ENCODE measurements around the gene SLC25A21.

Gene SLC25A21

DNA sequence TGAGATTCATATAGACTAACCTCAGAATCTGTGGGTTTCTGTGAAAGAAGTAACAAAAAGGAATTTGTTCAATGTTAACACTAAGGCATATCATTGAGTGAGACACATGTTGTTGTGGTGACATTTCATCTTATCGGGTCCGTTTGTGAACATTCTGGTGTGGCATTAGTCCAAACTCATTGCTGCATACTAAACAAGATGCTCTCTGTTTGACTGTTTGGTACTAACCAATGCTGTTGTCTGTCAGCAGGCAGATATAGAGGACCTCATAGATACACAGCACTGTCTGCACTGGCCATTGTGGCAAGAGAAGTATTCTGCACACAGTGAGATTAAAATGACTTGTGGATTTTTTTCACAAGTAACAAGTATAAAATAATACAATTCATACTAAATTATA is 41.2 kb downstream of the SLC25A21 start:
- Histone ChIP-seq H2AK5ac (ENCODE audit: low read depth, low read length) (no peak overlapping the region), H2BK15ac (ENCODE audit: low read length) (no peak overlapping the region), H2BK5ac (ENCODE audit: low read length) (no peak overlapping the region), H3K4me1 (ENCODE audit: control insufficient read depth in 2 of 2, insufficient read depth in 1 of 2, low read depth in 1 of 2, low read length in 2 of 2) (no peaks in the 10 kb centered on the region), H3K79me1 (ENCODE audit: low read depth, low read length) (no peaks in the 10 kb centered on the region), H4K8ac (ENCODE audit: low read depth, low read length) (peak overlapping the region; percentile 10), H2BK120ac (ENCODE audit: low read depth, low read length) (no peak overlapping the region), H3K9ac (ENCODE audit: low read depth, low read length, poor library complexity) (no peak overlapping the region), H3K18ac (ENCODE audit: low read length) (no peak overlapping the region), H2AFZ (ENCODE audit: low read length) (no peak overlapping the region), H3K4me2 (ENCODE audit: insufficient read depth, low read length, poor library complexity, severe bottlenecking) (no peak overlapping the region), H3K4ac (ENCODE audit: low read length) (no peak overlapping the region), H2BK12ac (ENCODE audit: low read length) (no peak overlapping the region), H3K9me3 (replicated peaks in 1 of 2; ENCODE audit: control insufficient read depth in 2 of 2, insufficient read depth in 1 of 2, low read depth in 1 of 2, low read length in 2 of 2) (no peaks in the 10 kb centered on the region), H3K36me3 (replicated peaks in 1 of 2; ENCODE audit: control insufficient read depth in 2 of 2, insufficient read depth in 2 of 2, low read length in 2 of 2) (no peaks in the 10 kb centered on the region), H3K27ac (replicated peaks; ENCODE audit: low read length) (no peak overlapping the region), H3K27me3 (ENCODE audit: control insufficient read depth in 3 of 3, insufficient read depth in 3 of 3, low read depth in 1 of 3, low read length in 3 of 3) (no peaks in the 10 kb centered on the region), H4K91ac (ENCODE audit: low read depth, low read length, poor library complexity) (no peak overlapping the region), H3K23ac (ENCODE audit: low read depth, low read length, poor library complexity) (no peak overlapping the region), H3K4me3 (ENCODE audit: low read length in 2 of 2) (no peak overlapping the region), H3K14ac (ENCODE audit: low read length) (peak overlapping the region; percentile 67)
- WGBS, 2 donors (ENCODE audit: extremely low coverage in 2 of 2, insufficient read length in 2 of 2, insufficient replicate concordance in 1 of 2), result no CpG with 5 or more reads among the region's 2 CpGs
- DNase-seq (ENCODE audit: low spot score), result no peak

- H2AK5ac ChIP-seq (ENCODE audit: low read depth, low read length), result no peak overlapping the region
- no peaks in the 10 kb centered on the region for H3K36me3 ChIP-seq (replicated peaks in 1 of 2; ENCODE audit: control insufficient read depth in 2 of 2, insufficient read depth in 2 of 2, low read length in 2 of 2)
- no peak overlapping the region for H3K9ac ChIP-seq (ENCODE audit: low read depth, low read length, poor library complexity)
- no peak for DNase-seq (ENCODE audit: low spot score)
- H3K4me3 ChIP-seq (ENCODE audit: low read length in 2 of 2), result no peak overlapping the region
- no CpG with 5 or more reads among the region's 7 CpGs for WGBS, 2 donors (ENCODE audit: extremely low coverage in 2 of 2, insufficient read length in 2 of 2, insufficient replicate concordance in 1 of 2)
- no peak overlapping the region for H2BK120ac ChIP-seq (ENCODE audit: low read depth, low read length)
- H2AFZ ChIP-seq (ENCODE audit: low read length), result no peak overlapping the region
- no peaks in the 10 kb centered on the region for H3K9me3 ChIP-seq (replicated peaks in 1 of 2; ENCODE audit: control insufficient read depth in 2 of 2, insufficient read depth in 1 of 2, low read depth in 1 of 2, low read length in 2 of 2)
- H4K8ac ChIP-seq (ENCODE audit: low read depth, low read length), result no peak overlapping the region
- no peaks in the 10 kb centered on the region for H3K79me1 ChIP-seq (ENCODE audit: low read depth, low read length)
- H3K4ac ChIP-seq (ENCODE audit: low read length), result no peak overlapping the region
- H2BK12ac ChIP-seq (ENCODE audit: low read length), result no peak overlapping the region
- no peaks in the 10 kb centered on the region for H3K4me1 ChIP-seq (ENCODE audit: control insufficient read depth in 2 of 2, insufficient read depth in 1 of 2, low read depth in 1 of 2, low read length in 2 of 2)
- H2BK5ac ChIP-seq (ENCODE audit: low read length), result no peak overlapping the region
- H3K4me2 ChIP-seq (ENCODE audit: insufficient read depth, low read length, poor library complexity, severe bottlenecking), result no peak overlapping the region
- H3K27me3 ChIP-seq (ENCODE audit: control insufficient read depth in 3 of 3, insufficient read depth in 3 of 3, low read depth in 1 of 3, low read length in 3 of 3), result no peaks in the 10 kb centered on the region
- no peak overlapping the region for H3K27ac ChIP-seq (replicated peaks; ENCODE audit: low read length)
- H2BK15ac ChIP-seq (ENCODE audit: low read length), result no peak overlapping the region
- H4K91ac ChIP-seq (ENCODE audit: low read depth, low read length, poor library complexity), result no peak overlapping the region
- H3K23ac ChIP-seq (ENCODE audit: low read depth, low read length, poor library complexity), result no peak overlapping the region
- no peak overlapping the region for H3K18ac ChIP-seq (ENCODE audit: low read length)
- H3K14ac ChIP-seq (ENCODE audit: low read length), result no peak overlapping the region
Measured at GRCh38 chr14:37129047-37129446, 43.4 kb downstream of the SLC25A21 start.

DNA sequence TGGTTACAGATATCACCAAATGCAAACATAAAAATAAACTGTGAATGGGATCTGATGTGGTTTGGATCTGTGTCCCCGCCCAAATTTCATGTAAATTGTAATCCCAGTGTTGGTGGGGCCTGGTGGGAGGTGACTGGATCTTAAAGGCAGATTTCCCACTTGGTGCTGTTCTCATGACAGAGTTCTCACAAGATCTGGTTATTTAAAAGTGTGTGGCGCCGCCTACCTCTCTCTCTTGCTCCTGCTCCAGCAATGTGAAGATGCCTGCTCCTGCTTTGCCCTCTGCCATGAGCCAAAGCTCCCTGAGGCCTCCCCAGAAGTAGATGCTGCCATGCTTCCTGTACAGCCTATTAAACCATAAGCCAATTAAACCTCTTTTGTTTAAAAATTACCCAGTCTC is 47.8 kb downstream of the SLC25A21 start:
- DNase-seq (ENCODE audit: low spot score), result no peak
- Histone ChIP-seq H2BK5ac (ENCODE audit: low read length) (no peak overlapping the region), H3K4me3 (ENCODE audit: low read length in 2 of 2) (no peak overlapping the region), H4K8ac (ENCODE audit: low read depth, low read length) (no peak overlapping the region), H3K14ac (ENCODE audit: low read length) (no peak overlapping the region), H3K4me2 (ENCODE audit: insufficient read depth, low read length, poor library complexity, severe bottlenecking) (no peak overlapping the region), H3K4me1 (ENCODE audit: control insufficient read depth in 2 of 2, insufficient read depth in 1 of 2, low read depth in 1 of 2, low read length in 2 of 2) (peaks cover 0 to 2% of the 10 kb centered on the region in 2 donors), H2BK15ac (ENCODE audit: low read length) (no peak overlapping the region), H3K9ac (ENCODE audit: low read depth, low read length, poor library complexity) (no peak overlapping the region), H2BK12ac (ENCODE audit: low read length) (no peak overlapping the region), H4K91ac (ENCODE audit: low read depth, low read length, poor library complexity) (no peak overlapping the region), H3K79me1 (ENCODE audit: low read depth, low read length) (no peaks in the 10 kb centered on the region), H3K27ac (replicated peaks; ENCODE audit: low read length) (no peak overlapping the region), H3K36me3 (replicated peaks in 1 of 2; ENCODE audit: control insufficient read depth in 2 of 2, insufficient read depth in 2 of 2, low read length in 2 of 2) (no peaks in the 10 kb centered on the region), H2AFZ (ENCODE audit: low read length) (no peak overlapping the region), H3K27me3 (ENCODE audit: control insufficient read depth in 3 of 3, insufficient read depth in 3 of 3, low read depth in 1 of 3, low read length in 3 of 3) (no peaks in the 10 kb centered on the region), H3K23ac (ENCODE audit: low read depth, low read length, poor library complexity) (no peak overlapping the region), H2BK120ac (ENCODE audit: low read depth, low read length) (no peak overlapping the region), H3K4ac (ENCODE audit: low read length) (no peak overlapping the region), H2AK5ac (ENCODE audit: low read depth, low read length) (no peak overlapping the region), H3K18ac (ENCODE audit: low read length) (no peak overlapping the region), H3K9me3 (replicated peaks in 1 of 2; ENCODE audit: control insufficient read depth in 2 of 2, insufficient read depth in 1 of 2, low read depth in 1 of 2, low read length in 2 of 2) (no peaks in the 10 kb centered on the region)
- WGBS, 2 donors (ENCODE audit: extremely low coverage in 2 of 2, insufficient read length in 2 of 2, insufficient replicate concordance in 1 of 2), result no CpG with 5 or more reads among the region's 3 CpGs

GRCh38 chr14:37122919-37123639 is 49.3 kb downstream of the SLC25A21 start:
- H3K9ac ChIP-seq (ENCODE audit: low read depth, low read length, poor library complexity), result no peak overlapping the region
- no peak overlapping the region for H3K18ac ChIP-seq (ENCODE audit: low read length)
- no peak overlapping the region for H3K27ac ChIP-seq (replicated peaks; ENCODE audit: low read length)
- no peak for DNase-seq (ENCODE audit: low spot score)
- peaks cover 0 to 2% of the 10 kb centered on the region in 2 donors for H3K4me1 ChIP-seq (ENCODE audit: control insufficient read depth in 2 of 2, insufficient read depth in 1 of 2, low read depth in 1 of 2, low read length in 2 of 2)
- H4K8ac ChIP-seq (ENCODE audit: low read depth, low read length), result no peak overlapping the region
- H2BK5ac ChIP-seq (ENCODE audit: low read length), result no peak overlapping the region
- no peaks in the 10 kb centered on the region for H3K27me3 ChIP-seq (ENCODE audit: control insufficient read depth in 3 of 3, insufficient read depth in 3 of 3, low read depth in 1 of 3, low read length in 3 of 3)
- H2AK5ac ChIP-seq (ENCODE audit: low read depth, low read length), result no peak overlapping the region
- no peak overlapping the region for H4K91ac ChIP-seq (ENCODE audit: low read depth, low read length, poor library complexity)
- H3K4me3 ChIP-seq (ENCODE audit: low read length in 2 of 2), result no peak overlapping the region
- no CpG with 5 or more reads among the region's 7 CpGs for WGBS, 2 donors (ENCODE audit: extremely low coverage in 2 of 2, insufficient read length in 2 of 2, insufficient replicate concordance in 1 of 2)
- H3K9me3 ChIP-seq (replicated peaks in 1 of 2; ENCODE audit: control insufficient read depth in 2 of 2, insufficient read depth in 1 of 2, low read depth in 1 of 2, low read length in 2 of 2), result peaks cover 0 to 7% of the 10 kb centered on the region in 2 donors
- no peak overlapping the region for H3K4me2 ChIP-seq (ENCODE audit: insufficient read depth, low read length, poor library complexity, severe bottlenecking)
- H2BK120ac ChIP-seq (ENCODE audit: low read depth, low read length), result no peak overlapping the region
- H2BK15ac ChIP-seq (ENCODE audit: low read length), result no peak overlapping the region
- H3K4ac ChIP-seq (ENCODE audit: low read length), result no peak overlapping the region
- no peaks in the 10 kb centered on the region for H3K79me1 ChIP-seq (ENCODE audit: low read depth, low read length)
- no peak overlapping the region for H2AFZ ChIP-seq (ENCODE audit: low read length)
- H3K23ac ChIP-seq (ENCODE audit: low read depth, low read length, poor library complexity), result no peak overlapping the region
- H3K36me3 ChIP-seq (replicated peaks in 1 of 2; ENCODE audit: control insufficient read depth in 2 of 2, insufficient read depth in 2 of 2, low read length in 2 of 2), result no peaks in the 10 kb centered on the region
- H3K14ac ChIP-seq (ENCODE audit: low read length), result no peak overlapping the region
- no peak overlapping the region for H2BK12ac ChIP-seq (ENCODE audit: low read length)

Data from neuronal stem cell (in vitro differentiated cells).